HCT116 (cell line): ENCODE measurements around the gene NDRG3. TPM values are rescaled to one million over a fixed set of nuclear protein-coding genes. Genes with fewer than 3 reads are reported as not detected.

ENCODE experiments used
- ATAC-seq: fragments of 200-7000 bp; cut with Tn5 transposase; 2 replicates; pipeline ENCODE4 v1.9.1; 2020; ENCODE audit warnings: mild to moderate bottlenecking, moderate library complexity
- Bru-seq: library from RNA; stranded (reverse); fragments of 400-500 nt; gene quantifications from one replicate; lab custom pipeline; 2021; lab: Mats Ljungman, UMichigan
- BruChase-seq, 2 experiments: library from RNA; stranded (reverse); fragments of 400-500 nt; gene quantifications; one replicate each; lab custom pipeline; 2021; lab: Mats Ljungman, UMichigan
- BruUV-seq: library from RNA; stranded (reverse); fragments of 400-500 nt; replicated peaks from 2 replicates; lab custom pipeline; 2021; lab: Mats Ljungman, UMichigan
- CTCF ChIA-PET: fragments of 300-600 bp; sonication (Branson Sonifier 250); formaldehyde crosslinking; loops from one replicate; lab custom pipeline; 2021; ENCODE audit warnings: antibody characterized with exemption; lab: Charles Lee
- POLR2A ChIA-PET: fragments of 300-600, 350-600 bp; sonication (Branson Sonifier 250); formaldehyde crosslinking; loops from one replicate; lab custom pipeline; 2021; ENCODE audit warnings: antibody characterized with exemption; lab: Charles Lee
- RAD21 ChIA-PET, 2 experiments: fragments of 300-600 bp; sonication (Branson Sonifier 250); formaldehyde crosslinking; loops; one replicate each; lab custom pipeline; 2023; ENCODE audit warnings: low total read pairs in 2 of 2; ENCODE audit not compliant: uncharacterized antibody in 2 of 2, unreplicated experiment in 2 of 2, low non-redundant PET in 1 of 2; lab: Charles Lee
- DNase-seq: peaks from one replicate; pipeline ENCODE4 v3.0.0-alpha.2; 2010; ENCODE audit warnings: low read depth, low spot score
- H2AFZ ChIP-seq: fragments of 200-600 bp; shearing (Covaris generic), sonication (generic); 2 replicates; pipeline ENCODE4 v1.6.1; 2017; ENCODE audit warnings: low read depth, mixed run types, mixed read lengths, antibody characterized with exemption, low read length; ENCODE audit not compliant: poor library complexity, severe bottlenecking
- H3K27ac ChIP-seq: 2 replicates; pipeline ENCODE4 v1.5.1; 2012; ENCODE audit warnings: low read depth, low read length
- H3K27me3 ChIP-seq: fragments of 200-600 bp; sonication (generic); 2 replicates; pipeline ENCODE4 v1.6.1; 2016; ENCODE audit warnings: mixed run types, low read length, mixed read lengths; ENCODE audit not compliant: insufficient read depth
- H3K36me3 ChIP-seq, 2 experiments: fragments of 200-500 bp in 1 of 2; fragments of 200-600 bp in 1 of 2; sonication (Bioruptor generic) in 1 of 2; sonication (generic) in 1 of 2; 2 replicates each; pipeline versions ENCODE4 v1.5.1 to v1.6.1; 2014 to 2016; ENCODE audit warnings: low read length in 2 of 2, inconsistent platforms in 1 of 2, mixed read lengths in 1 of 2, mixed run types in 1 of 2; ENCODE audit not compliant: insufficient read depth in 2 of 2, control insufficient read depth in 1 of 2
- H3K4me1 ChIP-seq, 2 experiments: fragments of 200-600 bp in 1 of 2; sonication (generic) in 1 of 2; 2 replicates each; pipeline versions ENCODE4 v1.5.1 to v1.6.1; 2012 to 2017; ENCODE audit warnings: low read length in 2 of 2, inconsistent platforms in 1 of 2, mild to moderate bottlenecking in 1 of 2, mixed read lengths in 1 of 2, mixed run types in 1 of 2, moderate library complexity in 1 of 2; ENCODE audit not compliant: insufficient read depth in 2 of 2, control insufficient read depth in 1 of 2
- H3K4me2 ChIP-seq: fragments of 200-600 bp; sonication (generic); 2 replicates; pipeline ENCODE4 v1.6.1; 2017; ENCODE audit warnings: mixed run types, low read length, mixed read lengths
- H3K4me3 ChIP-seq, 2 experiments: fragments of 200-600 bp in 1 of 2; sonication (generic) in 1 of 2; replicated peaks in 1 of 2; 2 replicates each; pipeline ENCODE4 v1.5.1; 2011 to 2016; ENCODE audit warnings: low read length in 2 of 2, control low read depth in 1 of 2, low read depth in 1 of 2, mild to moderate bottlenecking in 1 of 2, mixed read lengths in 1 of 2, mixed run types in 1 of 2
- H3K79me2 ChIP-seq: fragments of 200-600 bp; sonication (generic); 2 replicates; pipeline ENCODE4 v1.6.1; 2017; ENCODE audit warnings: mild to moderate bottlenecking, mixed run types, low read length, moderate library complexity, mixed read lengths; ENCODE audit not compliant: insufficient read depth
- H3K9ac ChIP-seq: fragments of 200-600 bp; sonication (generic); 2 replicates; pipeline ENCODE4 v1.6.1; 2016; ENCODE audit warnings: low read length, mixed read lengths
- H3K9me2 ChIP-seq: fragments of 200-600 bp; sonication (generic), shearing (Covaris generic); 2 replicates; pipeline ENCODE4 v1.6.1; 2017; ENCODE audit warnings: mixed run types, mild to moderate bottlenecking, moderate library complexity; ENCODE audit not compliant: insufficient read depth
- H3K9me3 ChIP-seq, 2 experiments: fragments of 200-500 bp in 1 of 2; fragments of 200-600 bp in 1 of 2; sonication (Bioruptor generic) in 1 of 2; sonication (generic) in 1 of 2; 2 replicates each; pipeline ENCODE4 v1.6.1; 2014 to 2017; ENCODE audit warnings: low read length in 2 of 2, mixed read lengths in 2 of 2, inconsistent platforms in 1 of 2, low read depth in 1 of 2, mild to moderate bottlenecking in 1 of 2, mixed run types in 1 of 2, moderate library complexity in 1 of 2; ENCODE audit not compliant: control insufficient read depth in 1 of 2, insufficient read depth in 1 of 2
- H4K20me1 ChIP-seq: fragments of 200-600 bp; sonication (generic), shearing (Covaris generic); 2 replicates; pipeline ENCODE4 v1.6.1; 2017; ENCODE audit warnings: mixed run types, mild to moderate bottlenecking, moderate library complexity; ENCODE audit not compliant: insufficient read depth
- EGR1 ChIP-seq: IDR thresholded peaks from 2 replicates; pipeline ENCODE4 v1.6.1; 2012; ENCODE audit warnings: low read depth
- FOSL1 ChIP-seq: IDR thresholded peaks from 2 replicates; pipeline ENCODE4 v1.6.1; 2012; ENCODE audit warnings: low read depth
- POLR2A ChIP-seq: IDR thresholded peaks from 2 replicates; pipeline ENCODE4 v1.7.0; 2011; ENCODE audit warnings: borderline replicate concordance; ENCODE audit not compliant: insufficient read depth, insufficient read length; ENCODE audit errors: extremely low read depth
- POLR2AphosphoS5 ChIP-seq: IDR thresholded peaks from 2 replicates; pipeline ENCODE4 v1.6.1; 2011; ENCODE audit warnings: mild to moderate bottlenecking, low read depth, low read length, moderate library complexity
- TCF7L2 ChIP-seq: IDR thresholded peaks from 2 replicates; pipeline ENCODE4 v1.7.0; 2011; ENCODE audit warnings: borderline replicate concordance, inconsistent platforms; ENCODE audit not compliant: insufficient read depth, insufficient read length; ENCODE audit errors: extremely low read depth
- YY1 ChIP-seq: IDR thresholded peaks from 2 replicates; pipeline ENCODE4 v1.6.1; 2011; ENCODE audit warnings: low read length, low read depth, moderate library complexity, mild to moderate bottlenecking; ENCODE audit not compliant: insufficient replicate concordance; ENCODE audit errors: extremely low read depth
- ZFX ChIP-seq: fragments of 450-650 bp; IDR thresholded peaks from 2 replicates; pipeline ENCODE4 v1.6.1; 2017
- ZNF274 ChIP-seq: fragments of 200-500 bp; sonication (Bioruptor generic); IDR thresholded peaks from 2 replicates; pipeline ENCODE4 v1.6.1; 2014; ENCODE audit warnings: mild to moderate bottlenecking, low read depth, low read length, inconsistent platforms
- intact Hi-C: fragments of 100-400 bp; cut with micrococcal nuclease; formaldehyde crosslinking; loops from 2 replicates; pipeline ENCODE4 v1.10.0; 2022
- long read RNA-seq: library from polyadenylated mRNA; unstranded; transcript quantifications from one replicate; pipeline ENCODE4 v2.0.0, GENCODE V29; 2021; ENCODE audit not compliant: unreplicated experiment
- polyA plus RNA-seq: library from polyadenylated mRNA; unstranded; fragments of >200 nt; gene quantifications from 2 replicates; pipeline ENCODE4 v1.2.1, GENCODE V29; 2012; ENCODE audit warnings: missing spikeins
- total RNA-seq: library from RNA; stranded (reverse); gene quantifications from one replicate; pipeline ENCODE4 v1.2.1, GENCODE V29; 2021; ENCODE audit not compliant: unreplicated experiment

NDRG3 gene
- total RNA-seq, result 29.3 TPM
- polyA plus RNA-seq, result 19.0 and 22.9 TPM in 2 replicates
- Bru-seq, nascent RNA, result percentile 47 among the genes with signal in this experiment
- percentile 54 among the genes with signal in this experiment for BruChase-seq, experiment 1, labeled RNA remaining after a 6-hour chase
- BruChase-seq, experiment 2, labeled RNA remaining after a 2-hour chase, result percentile 54 among the genes with signal in this experiment
- long read RNA-seq, transcript NDRG3-201 (16 exons, 2,964 nt), result major isoform, 27 of 57 reads
- long read RNA-seq, partial matches to known transcripts, result 8 of 57 reads
- long read RNA-seq, other reads (novel, unspliced or antisense), result 20 of 57 reads

DNA sequence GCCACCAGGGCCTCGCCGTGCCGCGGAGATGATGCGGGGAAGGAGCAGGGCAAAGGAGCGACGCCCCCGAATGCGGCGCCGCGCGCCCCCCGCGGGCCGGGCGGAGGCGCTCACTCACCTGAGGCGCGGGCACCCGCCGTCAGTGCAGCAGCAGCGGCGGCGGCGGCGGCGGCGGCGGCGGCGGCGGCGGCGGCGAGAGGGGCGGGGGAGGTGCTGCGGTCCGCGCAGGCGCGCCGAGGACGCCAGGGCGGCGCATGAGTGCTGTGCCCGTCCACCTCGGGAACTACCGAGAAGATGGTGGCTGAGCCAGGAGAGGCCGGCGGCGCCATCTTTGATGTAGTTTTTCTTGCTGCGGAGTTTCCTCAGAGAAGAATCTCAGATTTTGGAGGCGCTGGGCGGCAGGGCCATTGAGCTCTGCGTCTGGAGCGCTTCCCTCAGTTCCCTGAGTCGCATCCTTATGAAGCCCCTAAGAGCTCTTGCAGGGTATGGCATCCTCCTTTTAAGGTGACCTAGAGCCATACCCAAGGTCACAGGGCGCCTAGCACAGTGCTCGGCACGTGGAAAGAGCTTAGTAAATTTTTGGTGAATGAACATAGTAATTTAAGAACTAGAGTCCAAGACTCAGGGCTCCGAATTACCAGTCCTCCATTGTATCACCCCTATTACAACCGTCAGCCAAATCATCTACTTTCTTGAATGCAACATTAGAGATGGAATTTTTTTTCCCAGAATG, at the start of gene NDRG3:
Gene NDRG3, minus strand, starts transcription at position 164 of the 733 bp plus-strand sequence. CDS start 24,355 bp downstream, outside the sequence.
- H4K20me1 ChIP-seq, result no peaks in the 10 kb centered on the region
- H3K36me3 ChIP-seq, result no peaks in the 10 kb centered on the region
- peak; percentile 78 for DNase-seq
- H3K4me1 ChIP-seq, result peaks cover 2 to 19% of the 10 kb centered on the region in 2 experiments; a peak in 3 of 4 replicates
- CTCF ChIA-PET, result interaction anchor here (0.6 to 1.2 kb wide), 3 partner anchors 9 to 67 kb away, joined by 3 to 6 read pairs (median 3); partner anchors contain the start of gene DSN1
- TSS peak; percentile 86 for BruUV-seq
- peaks cover 4% of the 10 kb centered on the region; the same call in 1 of the 2 replicates for H3K79me2 ChIP-seq
- H3K9ac ChIP-seq, result peak within 1 kb of the TSS; percentile 69
- H3K4me2 ChIP-seq, result peak within 1 kb of the TSS; percentile 95
- intact Hi-C loops, result no loop called here
- no peaks in the 10 kb centered on the region for H3K9me3 ChIP-seq
- H3K27me3 ChIP-seq, result no peaks in the 10 kb centered on the region
- RAD21 ChIA-PET, result interaction anchor here (0.5 to 0.6 kb wide), 2 partner anchors 30 to 43 kb away, joined by 4 read pairs; no protein-coding TSS in a partner anchor
- TF ChIP-seq EGR1 (peak; percentile 66), ZFX (peak; percentile 22; the same call in 1 of the 2 replicates), FOSL1 (no peak), POLR2A (peak; percentile 26), ZNF274 (no peak), POLR2AphosphoS5 (peak; percentile 60), TCF7L2 (peak; percentile 51), YY1 (peak; percentile 98)
- TF ChIP-seq, all 23 proteins: peak for 6
- Histone ChIP-seq H3K9me2 (no peaks in the 10 kb centered on the region), H3K4me3 (peak within 1 kb of the TSS; percentile 75 to 84), H3K27ac (peak within 1 kb of the TSS; percentile 53), H2AFZ (peak within 1 kb of the TSS; percentile 83)
- peak; percentile 97 for ATAC-seq
- POLR2A ChIA-PET, result interaction anchor here (0.6 to 1.2 kb wide), 3 partner anchors 9 to 28 kb away, joined by 3 to 4 read pairs (median 4); partner anchors contain the start of gene DSN1
